ENCODE results near the gene CLDN3.

CLDN3 gene

DNA sequence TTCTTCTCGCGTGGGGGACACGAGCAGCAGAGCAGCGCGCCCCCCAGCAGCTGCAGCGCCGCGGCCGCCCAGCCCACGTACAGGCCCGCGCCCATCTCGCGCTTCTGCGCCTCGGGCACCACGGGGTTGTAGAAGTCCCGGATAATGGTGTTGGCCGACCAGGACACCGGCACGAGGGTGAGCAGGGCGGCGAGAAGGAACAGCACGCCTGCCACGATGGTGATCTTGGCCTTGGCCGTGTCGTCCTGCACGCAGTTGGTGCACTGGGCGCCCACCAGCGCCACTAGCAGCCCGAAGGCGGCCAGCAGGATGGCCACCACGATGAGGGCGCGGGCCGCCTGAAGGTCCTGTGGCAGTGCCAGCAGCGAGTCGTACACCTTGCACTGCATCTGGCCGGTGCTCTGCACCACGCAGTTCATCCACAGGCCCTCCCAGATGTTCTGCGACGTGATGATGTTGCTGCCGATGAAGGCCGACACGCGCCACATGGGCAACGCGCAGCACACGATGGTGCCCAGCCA, 529 bp downstream of the CLDN3 start:
- DNase-seq, result no peak

- DNase-seq, result no peak
Measured at GRCh38 chr7:73768641-73769480, 1.2 kb downstream of the CLDN3 start.

DNA sequence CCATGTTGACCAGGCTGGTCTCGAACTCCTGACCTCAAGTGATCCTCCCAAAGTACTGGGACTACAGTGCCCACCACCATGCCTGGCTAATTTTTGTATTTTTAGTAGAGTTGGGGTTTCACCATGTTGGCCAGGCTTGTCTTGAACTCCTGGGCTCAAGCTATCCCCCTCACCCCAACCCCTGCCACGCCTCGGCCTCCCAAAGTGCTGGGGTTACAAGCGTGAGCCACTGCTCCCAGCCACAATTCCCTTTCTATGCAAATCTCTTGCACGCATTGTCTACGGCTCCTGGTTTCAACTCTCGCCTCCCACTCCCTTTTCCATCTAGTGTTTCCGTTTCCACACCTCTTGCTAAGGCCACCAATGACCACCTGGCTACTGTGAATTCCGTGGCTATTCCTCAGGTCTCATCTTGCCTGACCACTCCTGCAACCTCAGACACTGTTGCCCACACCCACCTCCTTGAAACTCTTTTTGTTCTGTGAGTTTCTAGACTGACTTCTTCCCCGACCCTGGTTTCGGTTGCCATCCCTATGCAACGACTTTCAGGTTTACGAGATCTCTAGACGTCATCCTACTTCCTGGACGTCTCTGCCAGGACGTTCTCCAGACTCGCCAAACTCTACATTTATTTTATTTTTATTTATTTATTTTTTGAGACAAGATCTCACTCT, 3.4 kb downstream of the CLDN3 start:
- DNase-seq, result no peak

DNA sequence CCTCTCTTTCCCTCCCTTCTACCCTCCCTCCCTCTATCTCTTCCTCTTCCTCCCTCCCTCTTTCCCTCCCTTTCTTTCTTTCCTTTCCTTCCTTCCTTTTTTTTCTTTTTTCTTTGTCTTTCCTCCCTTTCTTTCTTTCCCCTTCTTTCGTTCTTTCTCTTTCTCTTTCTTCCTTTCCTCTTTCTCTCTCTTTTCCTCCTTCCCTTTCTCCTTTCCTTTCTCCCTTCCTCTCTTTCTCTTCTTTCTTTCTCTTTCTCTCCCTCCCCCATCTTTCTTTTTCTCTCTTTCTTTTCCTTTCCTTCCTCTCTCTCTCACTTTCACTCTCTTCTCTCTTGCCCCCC, 7.4 kb downstream of the CLDN3 start:
- DNase-seq, result no peak

- DNase-seq, result no peak
Measured at GRCh38 chr7:73761854-73762658, 8.0 kb downstream of the CLDN3 start.

GRCh38 chr7:73758581-73759138, 11.4 kb downstream of the CLDN3 start:
- no peak for DNase-seq

- no peak for DNase-seq
Measured at GRCh38 chr7:73749931-73750776, 19.9 kb downstream of the CLDN3 start.

DNA sequence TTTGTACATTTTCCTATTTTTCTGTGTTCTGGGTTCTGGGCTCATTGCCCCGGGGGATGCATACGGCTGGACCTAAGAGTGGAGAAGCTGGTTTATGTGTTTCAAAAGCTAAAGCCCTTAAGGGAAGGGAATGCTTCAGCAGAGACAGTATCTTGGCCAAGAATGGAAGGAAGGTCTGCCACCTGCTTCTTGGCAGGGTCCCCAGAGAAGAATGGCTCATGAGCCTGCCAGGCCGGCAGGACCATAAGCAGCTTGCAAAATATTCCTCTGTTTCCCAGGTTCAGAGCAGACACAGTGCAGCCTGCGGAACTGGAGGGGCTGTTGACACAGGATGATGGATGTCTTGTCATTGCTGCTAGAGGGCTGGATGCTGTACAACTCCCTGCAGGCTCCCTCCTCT, 23.7 kb downstream of the CLDN3 start:
- no peak for DNase-seq

GRCh38 chr7:73742753-73743641, 27.1 kb downstream of the CLDN3 start:
- DNase-seq, result no peak

DNA sequence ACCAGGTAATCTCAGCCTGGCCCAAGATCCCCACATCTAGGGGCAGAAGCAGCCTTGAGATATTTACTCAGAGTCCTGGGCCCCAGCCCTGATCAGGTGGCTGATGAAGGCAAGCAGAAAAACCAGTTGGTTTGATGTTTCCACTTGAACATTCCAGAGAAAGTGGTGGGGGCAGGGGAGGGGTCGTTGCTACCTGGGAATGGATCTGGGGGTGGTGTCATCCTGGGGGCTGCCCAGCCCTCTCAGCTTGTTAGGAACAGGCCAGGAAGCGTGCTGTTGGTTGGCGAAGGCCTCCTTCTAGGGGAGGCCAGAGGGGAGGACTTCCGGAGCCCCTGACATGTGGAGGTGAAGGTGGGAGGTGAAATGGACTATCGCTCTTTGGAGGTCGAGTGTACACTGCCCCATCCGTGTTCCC, 27.7 kb downstream of the CLDN3 start:
- DNase-seq, result no peak

GRCh38 chr7:73741600-73741999, 28.5 kb downstream of the CLDN3 start:
- DNase-seq, result no peak

GRCh38 chr7:73740771-73741170, 29.3 kb downstream of the CLDN3 start:
- no peak for DNase-seq

- DNase-seq, result no peak
Measured at GRCh38 chr7:73740212-73740611, 29.9 kb downstream of the CLDN3 start.

DNA sequence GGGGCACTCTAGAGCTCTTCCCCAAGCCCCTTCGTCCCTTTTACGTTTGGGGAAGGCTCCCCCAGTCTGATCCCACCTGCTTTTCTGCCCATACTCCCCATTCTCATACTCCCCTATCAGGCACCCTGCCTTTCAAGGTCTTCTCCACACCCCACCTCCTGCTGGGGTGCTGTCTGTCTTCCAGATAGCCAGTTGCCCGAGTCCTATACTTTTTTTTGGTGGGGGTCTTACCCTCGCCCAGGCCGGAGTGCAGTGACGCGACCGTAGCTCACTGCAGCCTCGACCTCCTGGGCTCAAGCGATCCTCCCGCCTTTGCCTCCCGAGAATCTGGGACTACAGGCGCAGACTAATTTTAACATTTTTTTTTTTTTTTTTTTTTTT, 30.7 kb downstream of the CLDN3 start:
- no peak for DNase-seq

GRCh38 chr7:73738612-73739386, 31.3 kb downstream of the CLDN3 start, which contains the start of gene ABHD11:
Gene ABHD11 (minus strand): TSS chr7:73738802. CDS start chr7:73738770, 32 bp downstream.
- peak; percentile 99 for DNase-seq

- peak; percentile 67 for DNase-seq
Measured at GRCh38 chr7:73738220-73738611, 31.9 kb downstream of the CLDN3 start.

DNA sequence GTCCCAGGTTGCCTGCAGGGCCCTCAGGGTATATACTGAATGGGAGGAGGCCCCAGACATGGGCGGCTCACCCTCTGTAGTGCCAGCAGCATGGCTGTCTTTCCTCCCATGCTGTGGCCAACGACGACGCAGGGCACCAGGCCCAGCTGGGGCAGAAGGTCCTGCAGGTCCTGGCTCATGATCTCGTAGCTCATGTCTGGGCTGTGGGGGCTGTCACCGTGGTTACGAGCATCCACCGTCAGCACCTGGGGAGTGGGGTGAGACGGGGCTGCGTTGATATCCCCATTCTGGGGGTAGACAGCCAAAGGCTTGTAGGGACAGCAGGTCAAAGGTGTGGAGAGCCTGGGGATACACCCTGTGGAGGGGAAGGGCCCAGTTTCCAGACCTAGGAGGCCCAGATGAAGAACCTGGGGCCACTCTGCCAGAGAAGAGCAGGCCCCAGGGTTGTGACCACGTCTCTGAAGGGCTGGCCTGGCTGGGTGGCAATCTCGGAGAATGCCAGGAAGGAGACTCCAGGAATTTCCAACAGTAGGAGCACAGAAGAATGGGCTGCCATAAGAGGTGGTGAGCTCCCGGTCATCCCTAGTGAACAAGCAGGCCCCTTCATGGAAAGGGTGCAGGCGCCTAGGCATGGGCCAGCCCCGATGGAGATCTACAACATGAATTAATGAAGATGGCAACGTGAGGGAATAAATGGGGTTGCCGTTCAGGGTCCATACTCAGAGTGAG, 32.4 kb downstream of the CLDN3 start:
- DNase-seq, result no peak

DNA sequence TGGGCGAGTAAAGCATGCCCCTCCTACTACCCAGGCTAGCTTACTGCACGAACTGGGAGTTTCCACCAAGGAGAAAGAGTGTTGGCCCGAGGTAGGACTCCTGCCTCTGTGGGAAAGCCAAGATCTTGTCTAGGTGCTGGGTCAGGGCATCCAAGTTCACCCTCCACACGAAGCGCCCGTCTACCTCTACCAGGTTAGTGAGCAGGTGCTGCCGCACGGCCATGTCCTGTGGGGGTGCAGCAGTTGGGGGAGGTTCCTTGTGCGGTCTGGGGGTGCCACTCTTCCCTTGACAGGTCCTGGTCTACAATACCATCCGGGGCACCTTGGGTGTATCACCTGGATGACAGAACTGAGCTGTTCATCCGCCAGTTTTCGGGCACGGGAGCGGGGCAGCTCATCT, 33.2 kb downstream of the CLDN3 start:
- no peak for DNase-seq

DNA sequence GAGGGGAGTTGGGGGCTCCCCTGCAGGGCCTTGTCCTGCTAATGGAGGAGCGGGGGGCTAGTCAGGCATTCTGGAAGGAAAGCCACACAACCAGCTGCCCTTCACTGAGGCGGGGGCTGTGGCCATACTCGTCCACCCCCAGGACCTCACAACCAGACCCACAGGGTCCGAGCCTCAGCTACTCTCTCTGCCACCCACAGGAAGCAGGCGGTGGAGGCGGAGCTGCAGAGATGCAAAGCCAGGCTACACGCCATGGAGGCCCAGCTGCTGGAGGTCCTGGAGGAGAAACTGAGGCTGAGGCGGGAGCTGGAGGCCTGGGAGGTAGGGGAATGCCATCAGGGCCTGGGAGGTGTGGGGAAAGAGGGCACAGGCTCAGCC, 34.6 kb downstream of the CLDN3 start:
- DNase-seq, result no peak
